ENCODE results near the gene EIF4E1B.

DNA sequence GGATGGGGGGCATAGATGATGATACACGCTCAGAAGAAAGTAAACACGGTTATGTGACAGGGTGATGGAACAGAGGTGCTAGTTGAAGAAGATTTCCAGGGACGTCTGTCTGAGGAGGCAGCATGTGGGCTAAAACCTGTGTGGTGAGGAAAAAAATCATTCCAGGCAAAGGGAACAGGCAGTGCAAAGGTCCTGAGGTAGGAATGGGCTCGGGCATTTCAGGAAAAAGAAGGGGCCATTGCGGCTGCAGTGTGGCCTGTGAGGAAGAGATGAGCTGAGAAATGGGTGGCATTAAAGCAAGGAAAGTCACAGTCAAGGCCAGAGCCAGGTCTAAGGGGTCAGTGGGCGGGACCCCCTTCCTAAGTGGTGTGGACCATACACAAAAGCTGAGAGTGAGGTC lies 35.0 kb downstream of the EIF4E1B start:
- TF ChIP-seq CTCF (IDR thresholded peaks at IDR 0.05) (no peak), POLR2A (IDR thresholded peaks at IDR 0.05) (no peak)
